GM11168 (cell line): ENCODE measurements around the gene PPP1R14C.
"Not testable (repeated sequence)": the region's sequence is repeated elsewhere in the genome, so short reads cannot be mapped to it uniquely, and the experiment has no call there.

Experiments used
- in situ Hi-C: fragments of 300-500 bp; cut with MboI; formaldehyde crosslinking; loops from one replicate; pipeline ENCODE4 v1.12.0; 2022; ENCODE audit warnings: low sequenced_read_pairs; ENCODE audit not compliant: unreplicated experiment

PPP1R14C gene

GRCh38 chr6:150186129-150186898, 43.5 kb downstream of the PPP1R14C start:
- in situ Hi-C loops: no loop called here

- in situ Hi-C loops: not testable (repeated sequence)
These were observed 44.6 kb downstream of the PPP1R14C start for GRCh38 chr6:150187433-150187832.

- in situ Hi-C loops: no loop called here
These were observed 46.3 kb downstream of the PPP1R14C start for GRCh38 chr6:150189122-150189521.

GRCh38 chr6:150191809-150192208, 49.0 kb downstream of the PPP1R14C start:
- in situ Hi-C loops: no loop called here

- in situ Hi-C loops: no loop called here
These were observed 51.4 kb downstream of the PPP1R14C start for GRCh38 chr6:150194195-150194594.

- in situ Hi-C loops: no loop called here
These were observed 53.2 kb downstream of the PPP1R14C start for GRCh38 chr6:150195996-150196417.

- in situ Hi-C loops: no loop called here
These were observed 54.3 kb downstream of the PPP1R14C start for GRCh38 chr6:150196942-150197745.

GRCh38 chr6:150198532-150198931, 55.7 kb downstream of the PPP1R14C start:
- in situ Hi-C loops: no loop called here

GRCh38 chr6:150199241-150199640, 56.4 kb downstream of the PPP1R14C start:
- in situ Hi-C loops: no loop called here

GRCh38 chr6:150200428-150201100, 57.7 kb downstream of the PPP1R14C start:
- in situ Hi-C loops: no loop called here

GRCh38 chr6:150201285-150201684, 58.4 kb downstream of the PPP1R14C start:
- in situ Hi-C loops: no loop called here

- in situ Hi-C loops: no loop called here
These were observed 59.0 kb downstream of the PPP1R14C start for GRCh38 chr6:150201772-150202329.

- in situ Hi-C loops: no loop called here
These were observed 59.6 kb downstream of the PPP1R14C start for GRCh38 chr6:150202404-150202803.

GRCh38 chr6:150202934-150203333, 60.1 kb downstream of the PPP1R14C start:
- in situ Hi-C loops: no loop called here

- in situ Hi-C loops: no loop called here
These were observed 60.5 kb downstream of the PPP1R14C start for GRCh38 chr6:150203378-150203777.

GRCh38 chr6:150203871-150204545, 61.2 kb downstream of the PPP1R14C start:
- in situ Hi-C loops: no loop called here

- in situ Hi-C loops: no loop called here
These were observed 62.0 kb downstream of the PPP1R14C start for GRCh38 chr6:150204705-150205472.

- in situ Hi-C loops: no loop called here
These were observed 65.2 kb downstream of the PPP1R14C start for GRCh38 chr6:150207931-150208570.
